Astrocyte (in vitro differentiated cells and primary cell): ENCODE results near the gene C1R. TPM values are rescaled to one million over a fixed set of nuclear protein-coding genes. Genes with fewer than 3 reads are reported as not detected.

Experiments used
- DNase-seq: peaks from one replicate; pipeline ENCODE4 v3.0.0-alpha.2; 2010; ENCODE audit warnings: low read depth
- FAIRE-seq: peaks from 2 replicates; lab custom pipeline; 2011; peaks lifted over from hg19 to GRCh38; lab: Jason Lieb, UNC
- H2AFZ ChIP-seq: 2 replicates; pipeline ENCODE4 v1.6.0; 2012; ENCODE audit warnings: low read depth, low read length, inconsistent platforms
- H3K27ac ChIP-seq: 2 replicates; pipeline ENCODE4 v1.5.1; 2011; ENCODE audit warnings: low read depth, low read length, inconsistent platforms
- H3K27me3 ChIP-seq: 2 replicates; pipeline ENCODE4 v1.6.0; 2011; ENCODE audit warnings: low read length, inconsistent platforms; ENCODE audit not compliant: insufficient read depth
- H3K36me3 ChIP-seq: 2 replicates; pipeline ENCODE4 v1.5.1; 2011; ENCODE audit warnings: low read length, inconsistent platforms; ENCODE audit not compliant: insufficient read depth
- H3K4me1 ChIP-seq: 2 replicates; pipeline ENCODE4 v1.5.1; 2011; ENCODE audit warnings: low read length, inconsistent platforms; ENCODE audit not compliant: insufficient read depth
- H3K4me2 ChIP-seq: 2 replicates; pipeline ENCODE4 v1.6.0; 2012; ENCODE audit warnings: low read length, inconsistent platforms
- H3K4me3 ChIP-seq: 2 replicates; pipeline ENCODE4 v1.5.1; 2011; ENCODE audit warnings: low read depth, mild to moderate bottlenecking, low read length, inconsistent platforms; ENCODE audit not compliant: insufficient read depth
- H3K79me2 ChIP-seq: 2 replicates; pipeline ENCODE4 v1.6.0; 2012; ENCODE audit warnings: mild to moderate bottlenecking, low read length, inconsistent platforms; ENCODE audit not compliant: insufficient read depth
- H3K9ac ChIP-seq: 2 replicates; pipeline ENCODE4 v1.6.0; 2012; ENCODE audit warnings: mild to moderate bottlenecking, low read length, inconsistent platforms
- H3K9me3 ChIP-seq: 2 replicates; pipeline ENCODE4 v1.5.1; 2012; ENCODE audit warnings: low read depth, mild to moderate bottlenecking, low read length, inconsistent platforms; ENCODE audit not compliant: insufficient read depth
- H4K20me1 ChIP-seq: 2 replicates; pipeline ENCODE4 v1.6.0; 2012; ENCODE audit warnings: low read length, inconsistent platforms; ENCODE audit not compliant: insufficient read depth
- H3K27ac Mint-ChIP-seq: one replicate; pipeline ENCODE4 v1.8.0; 2021; ENCODE audit warnings: mild to moderate bottlenecking, mixed read lengths; ENCODE audit not compliant: unreplicated experiment
- H3K27me3 Mint-ChIP-seq: one replicate; pipeline ENCODE4 v1.8.0; 2021; ENCODE audit warnings: low read depth, mixed read lengths; ENCODE audit not compliant: unreplicated experiment
- H3K36me3 Mint-ChIP-seq: one replicate; pipeline ENCODE4 v1.8.0; 2021; ENCODE audit warnings: low read depth, mixed read lengths; ENCODE audit not compliant: unreplicated experiment
- H3K4me1 Mint-ChIP-seq: one replicate; pipeline ENCODE4 v1.8.0; 2021; ENCODE audit warnings: low read depth, mixed read lengths; ENCODE audit not compliant: unreplicated experiment
- H3K4me3 Mint-ChIP-seq: one replicate; pipeline ENCODE4 v1.8.0; 2021; ENCODE audit warnings: mild to moderate bottlenecking, moderate library complexity, mixed read lengths; ENCODE audit not compliant: unreplicated experiment
- H3K9me3 Mint-ChIP-seq: one replicate; pipeline ENCODE4 v1.8.0; 2021; ENCODE audit warnings: mild to moderate bottlenecking, mixed read lengths; ENCODE audit not compliant: unreplicated experiment
- EZH2 ChIP-seq: IDR thresholded peaks from 2 replicates; pipeline ENCODE4 v1.6.1; 2012; ENCODE audit warnings: mild to moderate bottlenecking, low read length, inconsistent platforms; ENCODE audit not compliant: insufficient read depth
- total RNA-seq: library from RNA; stranded (reverse); gene quantifications from 2 replicates; pipeline ENCODE4 v1.2.1, GENCODE V29; 2021
- TF ChIP-seq, protein P1 (sequence below): IDR thresholded peaks from 2 replicates; pipeline ENCODE4 v1.5.1; 2011; ENCODE audit warnings: low read depth, mild to moderate bottlenecking, inconsistent platforms, low read length, moderate library complexity; ENCODE audit not compliant: insufficient read depth

C1R gene
- total RNA-seq, 1 donor from 2014 or later, result 0.86 TPM

GRCh38 chr12:7091171-7091570, 1.1 kb downstream of the C1R start:
- Histone ChIP-seq H3K9ac (no peak overlapping the region), H3K27me3 (peaks cover 9% of the 10 kb centered on the region), H3K9me3 (no peaks in the 10 kb centered on the region), H3K27ac (no peak overlapping the region), H3K4me2 (no peak overlapping the region), H3K4me3 (no peak overlapping the region), H3K4me1 (peaks cover 5% of the 10 kb centered on the region), H3K79me2 (no peaks in the 10 kb centered on the region), H4K20me1 (no peaks in the 10 kb centered on the region), H2AFZ (no peak overlapping the region), H3K36me3 (no peaks in the 10 kb centered on the region)
- Mint-ChIP-seq H3K4me1 (no peaks in the 10 kb centered on the region), H3K27me3 (peaks cover 39% of the 10 kb centered on the region), H3K4me3 (no peak overlapping the region), H3K27ac (no peak overlapping the region), H3K36me3 (peaks cover 2% of the 10 kb centered on the region), H3K9me3 (peaks cover 2% of the 10 kb centered on the region)
- DNase-seq, result no peak
- no peak for TF ChIP-seq EZH2
- TF ChIP-seq, protein P1, sequence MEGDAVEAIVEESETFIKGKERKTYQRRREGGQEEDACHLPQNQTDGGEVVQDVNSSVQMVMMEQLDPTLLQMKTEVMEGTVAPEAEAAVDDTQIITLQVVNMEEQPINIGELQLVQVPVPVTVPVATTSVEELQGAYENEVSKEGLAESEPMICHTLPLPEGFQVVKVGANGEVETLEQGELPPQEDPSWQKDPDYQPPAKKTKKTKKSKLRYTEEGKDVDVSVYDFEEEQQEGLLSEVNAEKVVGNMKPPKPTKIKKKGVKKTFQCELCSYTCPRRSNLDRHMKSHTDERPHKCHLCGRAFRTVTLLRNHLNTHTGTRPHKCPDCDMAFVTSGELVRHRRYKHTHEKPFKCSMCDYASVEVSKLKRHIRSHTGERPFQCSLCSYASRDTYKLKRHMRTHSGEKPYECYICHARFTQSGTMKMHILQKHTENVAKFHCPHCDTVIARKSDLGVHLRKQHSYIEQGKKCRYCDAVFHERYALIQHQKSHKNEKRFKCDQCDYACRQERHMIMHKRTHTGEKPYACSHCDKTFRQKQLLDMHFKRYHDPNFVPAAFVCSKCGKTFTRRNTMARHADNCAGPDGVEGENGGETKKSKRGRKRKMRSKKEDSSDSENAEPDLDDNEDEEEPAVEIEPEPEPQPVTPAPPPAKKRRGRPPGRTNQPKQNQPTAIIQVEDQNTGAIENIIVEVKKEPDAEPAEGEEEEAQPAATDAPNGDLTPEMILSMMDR, result no peak
- no peak for FAIRE-seq

DNA sequence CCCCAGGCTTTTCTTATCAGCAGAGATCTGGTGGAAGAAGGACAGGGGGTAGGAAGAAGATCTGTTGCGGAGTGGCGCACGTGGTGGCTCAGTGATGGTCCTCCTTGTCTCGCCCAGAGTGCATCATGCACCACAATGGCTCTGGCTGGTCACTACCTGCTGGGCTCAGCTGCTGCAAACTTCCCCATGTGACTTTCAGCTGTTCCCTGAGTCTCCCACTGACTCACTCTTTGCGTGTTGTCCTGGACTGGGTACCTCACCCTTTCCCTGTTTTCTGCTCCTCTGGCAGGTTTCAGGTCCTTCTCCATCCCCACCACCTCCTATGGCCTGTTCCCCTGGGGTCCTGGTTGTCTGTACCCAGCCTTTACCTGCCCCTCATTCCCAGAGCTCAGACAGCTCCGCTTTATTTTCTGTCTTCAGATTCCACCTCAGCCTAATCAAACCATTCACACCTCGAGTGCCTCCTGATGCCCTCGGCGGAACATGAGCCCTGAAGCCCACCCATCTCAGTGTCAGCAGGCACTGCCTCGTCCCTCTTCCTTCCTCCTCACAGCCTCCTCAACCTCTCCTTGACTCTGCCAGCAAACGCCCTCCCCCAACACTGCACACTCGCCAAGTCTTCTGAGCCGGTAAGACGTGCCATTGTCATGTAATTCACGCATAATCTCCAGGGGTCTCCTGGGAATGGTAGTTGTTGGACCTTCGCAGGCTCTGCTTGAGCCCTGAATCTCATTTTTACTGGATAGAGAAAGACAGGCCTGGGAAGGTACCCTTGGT, 1.8 kb downstream of the C1R start:
- Histone ChIP-seq H3K36me3 (no peaks in the 10 kb centered on the region), H3K9me3 (no peaks in the 10 kb centered on the region), H3K27me3 (peaks cover 9% of the 10 kb centered on the region), H3K27ac (no peak overlapping the region), H3K9ac (no peak overlapping the region), H3K79me2 (no peaks in the 10 kb centered on the region), H3K4me2 (no peak overlapping the region), H4K20me1 (no peaks in the 10 kb centered on the region), H3K4me1 (peaks cover 5% of the 10 kb centered on the region), H2AFZ (no peak overlapping the region), H3K4me3 (no peak overlapping the region)
- H3K27me3 Mint-ChIP-seq, result peaks cover 39% of the 10 kb centered on the region
- peaks cover 2% of the 10 kb centered on the region for H3K9me3 Mint-ChIP-seq
- DNase-seq (no peak), FAIRE-seq (no peak)
- no peaks in the 10 kb centered on the region for H3K4me1 Mint-ChIP-seq
- TF ChIP-seq EZH2, result no peak
- TF ChIP-seq, protein P1, result no peak
- no peak overlapping the region for H3K27ac Mint-ChIP-seq
- H3K4me3 Mint-ChIP-seq, result no peak overlapping the region
- H3K36me3 Mint-ChIP-seq, result peaks cover 2% of the 10 kb centered on the region

GRCh38 chr12:7089196-7089871, 2.9 kb downstream of the C1R start:
- Histone ChIP-seq H3K27me3 (peaks cover 9% of the 10 kb centered on the region), H3K4me1 (peaks cover 5% of the 10 kb centered on the region), H4K20me1 (no peaks in the 10 kb centered on the region), H3K27ac (no peak overlapping the region), H3K79me2 (no peaks in the 10 kb centered on the region), H3K9ac (no peak overlapping the region), H3K4me2 (no peak overlapping the region), H3K9me3 (peaks cover 3% of the 10 kb centered on the region), H2AFZ (no peak overlapping the region), H3K4me3 (no peak overlapping the region), H3K36me3 (no peaks in the 10 kb centered on the region)
- no peak overlapping the region for H3K4me3 Mint-ChIP-seq
- DNase-seq (no peak), FAIRE-seq (no peak)
- peaks cover 2% of the 10 kb centered on the region for H3K36me3 Mint-ChIP-seq
- H3K27ac Mint-ChIP-seq, result no peak overlapping the region
- H3K27me3 Mint-ChIP-seq, result peaks cover 39% of the 10 kb centered on the region
- peaks cover 2% of the 10 kb centered on the region for H3K9me3 Mint-ChIP-seq
- TF ChIP-seq EZH2, result no peak
- TF ChIP-seq, protein P1, result no peak
- H3K4me1 Mint-ChIP-seq, result no peaks in the 10 kb centered on the region
